CD4-positive, alpha-beta T cell treated with Interferon gamma for 1 hour (primary cell): ENCODE results near the gene PARM1.
"Not testable (repeated sequence)": the region's sequence is repeated elsewhere in the genome, so short reads cannot be mapped to it uniquely, and the experiment has no call there.

Experiments
- DNase-seq: peaks from one replicate; pipeline ENCODE4 v3.0.0-alpha.2; 2020

The PARM1 gene

DNA sequence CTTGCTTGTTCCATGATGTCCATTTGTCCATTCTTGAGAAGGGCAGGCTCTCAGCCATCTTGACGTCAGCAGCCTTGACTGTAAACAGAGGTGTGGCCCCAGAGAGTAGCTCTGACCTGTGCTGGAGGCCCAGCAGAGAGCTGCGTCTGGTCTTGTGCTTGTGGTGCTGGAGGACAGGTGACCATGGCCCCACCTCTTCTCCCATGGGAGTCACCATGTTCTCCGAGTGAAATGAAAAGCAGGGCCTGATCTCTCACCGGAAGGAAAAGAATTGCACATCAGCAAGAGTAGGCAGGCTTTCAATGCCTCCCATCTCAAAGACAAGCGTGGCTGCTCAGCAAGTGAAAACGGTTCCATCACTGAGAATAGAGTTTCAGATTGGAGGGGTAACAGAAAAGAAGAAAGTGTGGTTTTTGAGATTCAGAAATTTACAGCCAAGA lies 11.5 kb downstream of the PARM1 start:
- no peak for DNase-seq

DNA sequence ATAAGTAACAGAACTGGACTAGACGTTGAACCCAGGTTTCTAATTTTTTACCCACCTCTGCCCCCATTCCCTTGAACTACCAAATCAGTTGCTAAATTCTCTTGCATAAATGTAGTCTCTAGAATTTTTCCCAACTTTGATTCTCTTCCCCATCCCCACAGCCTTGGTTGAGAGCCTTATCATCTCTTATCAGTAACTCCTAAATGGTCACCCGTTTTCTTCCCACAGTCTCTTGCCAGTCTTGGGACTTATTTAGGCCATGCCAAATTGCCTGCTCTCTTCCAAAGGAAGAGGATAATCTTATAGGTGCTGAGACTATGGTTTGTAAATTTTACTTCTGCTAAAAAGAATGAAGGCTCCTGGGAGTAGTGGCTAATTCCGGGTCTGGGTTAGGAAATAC lies 13.3 kb downstream of the PARM1 start:
- DNase-seq = no peak

DNA sequence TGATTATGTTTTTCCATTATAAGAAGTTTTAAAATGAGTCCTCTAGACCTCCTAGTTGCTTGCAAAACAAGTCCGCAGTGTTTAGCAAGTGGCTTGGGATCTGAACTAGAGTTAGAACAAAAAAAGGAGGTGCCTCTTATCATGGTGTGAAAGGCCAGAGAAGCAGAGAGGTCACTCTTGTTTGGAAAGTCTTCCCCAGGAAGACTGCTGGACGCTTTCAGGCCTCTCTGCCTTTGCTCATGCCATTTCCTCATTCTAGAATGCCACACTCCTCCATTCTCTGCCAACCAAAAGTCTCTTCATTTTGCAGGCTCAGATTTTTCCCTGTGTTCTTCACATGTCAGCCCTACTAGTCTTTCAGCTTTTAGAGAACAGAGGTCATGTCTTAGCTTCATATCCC lies 14.9 kb downstream of the PARM1 start:
- DNase-seq = no peak

DNA sequence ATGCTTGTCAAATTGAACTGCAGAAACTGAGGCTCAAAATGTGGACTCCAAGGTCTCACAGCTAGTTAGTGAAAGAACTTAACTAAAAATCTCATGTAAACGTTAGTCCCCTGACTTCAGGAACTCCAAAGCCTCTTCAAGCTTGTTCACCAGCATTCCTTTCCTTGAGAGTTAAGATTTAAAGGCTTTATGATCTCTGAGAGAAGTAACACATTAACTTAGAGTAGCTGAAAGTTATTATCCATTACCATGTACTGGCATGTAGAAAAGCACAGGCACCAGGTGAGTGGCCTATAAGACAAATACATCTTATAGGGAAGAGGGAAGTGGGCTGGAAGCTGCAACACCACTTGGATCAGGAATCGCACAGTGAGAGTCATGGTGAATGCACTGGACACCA lies 15.3 kb downstream of the PARM1 start:
- no peak for DNase-seq

DNA sequence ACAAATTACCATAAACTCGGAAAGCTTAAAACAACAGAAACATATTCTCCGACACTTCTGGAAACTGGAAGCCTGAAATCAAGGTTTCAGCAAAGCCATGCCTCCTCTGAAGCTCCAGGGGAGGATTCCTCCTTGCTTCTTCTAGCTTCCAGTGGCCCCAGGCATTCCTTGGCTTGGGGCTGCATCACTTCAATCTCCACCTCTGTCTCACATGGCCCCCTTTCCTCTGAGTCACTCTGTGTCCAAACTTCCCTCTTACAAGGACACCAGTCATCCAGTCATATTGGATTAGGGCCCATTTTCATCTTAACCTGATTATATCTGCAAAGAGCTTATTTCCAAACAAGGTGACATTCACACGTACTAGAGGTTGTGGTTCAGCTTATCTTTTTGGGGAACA lies 17.3 kb downstream of the PARM1 start:
- DNase-seq = no peak

DNA sequence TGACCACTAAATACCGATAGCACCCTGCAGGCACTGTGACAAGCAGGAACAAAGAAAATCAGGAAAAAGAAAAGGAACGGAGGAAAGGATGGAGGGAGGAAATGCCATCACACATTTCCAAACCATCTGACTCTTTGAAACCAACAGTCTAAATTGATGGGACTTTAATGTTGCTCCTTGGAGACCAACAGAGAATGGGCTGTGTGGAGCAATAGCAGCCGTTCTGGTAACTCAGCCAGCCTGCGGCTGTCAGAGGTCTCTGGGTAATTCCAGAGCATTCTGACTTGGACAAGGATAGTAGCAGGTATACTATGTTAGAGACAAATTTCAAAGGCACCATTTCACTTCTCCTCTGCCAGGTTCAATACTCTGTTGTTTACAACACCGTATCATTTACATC lies 18.0 kb downstream of the PARM1 start:
- DNase-seq = no peak

DNA sequence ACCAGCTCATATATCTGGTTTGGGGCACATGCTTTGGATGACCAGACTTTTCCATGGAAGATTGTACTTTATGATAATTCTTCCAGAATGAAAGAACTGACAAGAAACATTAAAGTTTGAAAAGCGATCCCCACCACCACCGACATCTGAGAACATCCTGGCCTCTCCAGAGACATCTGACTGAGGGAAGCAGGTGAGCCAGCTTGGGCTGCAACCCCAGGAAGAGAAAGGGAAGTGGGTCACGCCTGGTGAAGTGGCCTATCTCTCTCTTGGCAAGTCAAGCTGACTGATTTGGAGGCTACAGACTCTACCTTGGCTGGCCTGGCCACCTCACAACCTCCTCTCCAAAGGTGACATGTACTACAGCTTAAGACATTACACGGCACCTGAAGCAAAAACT lies 20.7 kb downstream of the PARM1 start:
- no peak for DNase-seq

DNA sequence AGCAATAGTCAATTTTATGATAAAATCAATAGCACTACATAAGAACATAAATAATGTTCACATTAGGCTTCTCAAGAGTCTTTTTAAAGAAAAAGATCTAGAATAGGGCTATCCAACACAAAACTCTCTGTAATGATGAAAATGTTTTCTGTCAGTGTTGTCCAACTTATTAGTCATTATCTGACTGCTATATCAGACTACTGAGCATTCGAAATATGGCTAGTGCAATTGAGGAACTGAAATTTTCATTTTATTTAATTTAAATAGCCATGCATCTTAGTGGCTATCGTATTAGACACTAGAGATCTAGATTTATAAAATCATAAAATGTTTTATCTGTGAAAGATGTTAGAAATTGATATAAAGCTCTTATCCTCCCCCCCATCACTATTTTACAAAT lies 26.0 kb downstream of the PARM1 start:
- no peak for DNase-seq

DNA sequence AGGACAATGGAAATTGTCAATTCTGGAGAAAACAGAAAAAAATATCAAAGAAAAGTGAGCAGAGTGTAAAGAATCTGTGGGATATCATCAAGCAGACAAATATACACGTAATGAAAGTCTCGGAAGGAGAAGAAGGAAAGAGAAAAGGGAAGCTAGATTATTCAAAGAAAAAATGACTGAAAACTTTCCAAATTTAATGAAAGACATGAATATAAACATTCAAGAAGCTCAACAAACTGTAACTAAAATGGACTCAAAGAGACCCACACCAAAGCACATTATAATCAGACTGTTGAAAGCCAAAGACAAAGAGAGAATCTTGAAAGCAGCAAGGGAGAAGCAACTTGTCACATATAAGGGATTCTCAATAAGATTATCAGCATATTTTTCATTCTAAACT lies 28.3 kb downstream of the PARM1 start:
- DNase-seq = no peak

DNA sequence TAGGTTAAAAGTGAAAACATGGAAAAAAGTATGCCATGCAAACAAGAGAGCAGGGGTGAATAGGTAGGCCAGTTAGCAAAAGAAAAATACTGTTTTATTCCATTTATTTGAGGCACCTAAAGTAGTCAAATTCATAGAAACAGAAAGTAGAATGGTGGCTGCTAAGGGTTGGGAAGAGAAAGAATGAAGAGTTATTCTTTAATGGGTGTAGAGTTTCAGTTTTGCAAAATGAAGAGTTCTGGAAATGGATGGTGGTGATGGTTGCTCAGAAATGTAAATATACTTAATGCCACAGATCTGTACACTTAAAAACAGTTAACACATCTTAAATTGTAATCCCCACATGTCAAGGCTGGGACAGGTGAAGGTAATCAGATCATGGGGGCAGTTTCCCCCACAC lies 29.7 kb downstream of the PARM1 start:
- no peak for DNase-seq

DNA sequence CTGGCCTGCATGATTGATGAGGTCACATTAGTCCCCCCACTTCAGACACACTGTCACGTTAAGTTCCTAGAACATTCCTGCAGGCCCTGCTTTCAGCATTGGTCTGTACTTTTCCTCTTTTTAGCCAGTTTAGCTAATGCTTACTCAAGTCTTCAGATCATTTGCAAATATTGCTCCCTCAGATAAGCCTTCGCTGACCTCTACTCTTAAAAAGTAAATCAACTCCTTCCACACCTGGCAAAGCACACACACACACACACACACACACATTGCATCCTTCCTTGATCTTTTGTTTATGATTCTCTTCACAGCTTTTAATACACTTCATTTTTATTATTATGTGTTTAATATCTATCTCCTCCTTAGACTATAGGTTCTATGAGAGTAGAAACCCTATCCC lies 31.4 kb downstream of the PARM1 start:
- no peak for DNase-seq

DNA sequence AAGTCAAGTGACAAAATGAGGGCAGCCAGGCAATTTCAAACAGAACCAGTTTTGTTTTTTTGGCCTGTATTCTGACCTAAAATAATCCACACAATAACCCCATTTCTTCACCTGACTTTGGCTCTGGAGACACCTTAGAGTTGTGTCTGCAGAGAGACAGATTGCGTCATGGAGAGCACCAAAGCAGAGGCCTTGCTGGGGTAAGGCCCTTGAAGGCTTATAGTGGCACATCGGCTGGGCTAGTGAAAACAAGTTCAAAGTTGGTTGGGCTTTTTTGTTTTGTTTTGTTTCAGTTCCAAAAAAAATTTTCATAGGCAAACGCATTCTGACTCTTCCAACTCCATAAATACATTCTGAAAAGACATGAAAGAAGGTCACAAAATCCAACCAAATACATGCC lies 34.4 kb downstream of the PARM1 start:
- no peak for DNase-seq

DNA sequence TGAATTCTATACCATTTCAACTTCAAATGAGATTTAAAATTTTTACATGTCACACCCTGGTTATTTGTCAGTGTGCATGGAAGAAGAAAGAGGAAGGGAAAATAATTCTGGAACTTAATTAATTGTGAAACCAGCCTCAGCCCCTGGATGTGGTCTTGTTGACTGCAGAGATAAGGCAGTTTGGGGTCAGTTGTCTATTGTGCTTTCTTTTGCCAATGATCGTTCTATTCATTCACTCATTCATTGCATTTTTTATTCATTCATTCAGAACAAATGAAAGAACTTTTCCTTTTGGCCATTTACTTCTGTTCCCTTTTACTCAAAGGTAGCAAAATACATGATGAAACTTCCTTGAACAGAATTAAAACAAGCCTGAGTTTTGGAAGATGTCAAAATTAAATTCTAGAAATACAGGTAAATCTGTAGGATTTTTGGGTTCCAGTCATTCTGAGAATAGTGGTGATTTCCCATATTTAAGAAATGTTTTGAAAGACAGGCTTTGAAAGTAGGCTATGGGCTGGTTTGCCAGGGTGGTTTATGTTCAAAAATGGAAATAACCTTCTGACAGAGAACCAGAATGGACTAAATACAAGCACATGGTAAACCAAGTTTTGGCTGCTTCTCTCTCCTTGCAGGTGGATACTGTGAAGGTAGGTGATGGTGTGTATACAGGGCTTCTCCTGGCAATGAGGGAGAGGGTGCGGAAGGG lies 35.7 kb downstream of the PARM1 start:
- no peak for DNase-seq

DNA sequence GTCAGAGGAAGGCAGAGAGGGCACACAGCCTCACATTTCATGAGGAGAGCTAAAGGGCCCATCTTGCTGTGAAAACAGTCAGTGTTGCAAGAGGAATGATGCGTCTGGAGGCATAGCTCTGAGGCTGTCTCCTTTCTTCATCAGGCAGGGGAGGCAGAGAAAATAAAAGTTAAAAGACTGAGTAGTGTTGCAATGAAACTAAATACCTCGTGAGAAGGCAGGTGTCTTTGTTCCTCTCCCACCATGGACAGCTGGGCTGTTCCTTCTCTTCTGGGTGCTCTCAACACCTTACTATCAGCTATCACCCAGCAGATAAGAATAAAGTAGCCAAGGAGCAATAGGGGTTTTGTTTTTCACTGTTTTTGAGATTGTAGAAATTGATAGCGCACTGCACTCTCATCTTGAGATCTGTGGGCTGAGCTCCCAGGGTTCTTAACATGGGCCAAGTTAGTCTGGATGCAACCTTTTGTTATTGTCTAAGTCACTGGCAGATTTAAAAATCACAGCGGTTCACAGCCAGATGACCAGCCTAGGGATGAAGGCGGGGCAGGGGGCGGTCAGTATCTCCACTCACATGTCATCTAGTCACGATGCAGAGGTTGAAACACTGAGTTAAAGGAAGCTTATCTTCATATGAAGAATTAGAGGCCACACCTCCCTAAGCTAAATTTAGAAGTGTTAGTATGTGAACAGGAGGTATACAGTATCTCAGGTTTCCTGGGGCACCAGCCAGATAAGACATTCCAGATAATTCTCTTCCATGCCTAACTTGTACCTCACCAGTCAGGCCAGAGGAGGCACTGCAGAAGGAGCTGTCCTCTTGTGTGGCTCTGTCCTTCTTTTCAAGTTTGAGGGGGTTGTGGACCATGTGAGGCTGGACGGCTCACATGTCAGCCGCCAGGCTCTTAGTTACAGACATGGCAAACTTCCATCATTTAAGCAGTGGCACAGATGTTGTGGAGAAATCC lies 36.9 kb downstream of the PARM1 start:
- no peak for DNase-seq

DNA sequence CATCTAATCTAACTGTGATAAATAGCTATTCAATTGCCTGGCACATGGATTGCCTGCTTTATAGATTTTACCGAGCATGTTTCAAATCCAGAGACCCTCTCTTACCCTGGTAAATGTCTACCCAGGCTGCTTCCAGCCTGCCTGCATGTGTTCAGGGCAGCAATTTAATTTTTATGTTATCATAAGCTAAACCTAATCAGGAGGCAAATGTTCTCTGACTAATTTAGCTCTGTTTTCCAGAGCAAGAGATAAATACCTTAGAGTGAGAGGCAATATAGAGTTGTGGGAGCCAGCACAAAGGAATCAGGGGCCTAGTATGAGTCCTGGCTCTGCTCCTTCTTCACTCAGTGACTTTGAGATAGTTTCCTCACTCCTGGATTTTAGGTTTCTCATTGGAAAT lies 37.7 kb downstream of the PARM1 start:
- DNase-seq = no peak

DNA sequence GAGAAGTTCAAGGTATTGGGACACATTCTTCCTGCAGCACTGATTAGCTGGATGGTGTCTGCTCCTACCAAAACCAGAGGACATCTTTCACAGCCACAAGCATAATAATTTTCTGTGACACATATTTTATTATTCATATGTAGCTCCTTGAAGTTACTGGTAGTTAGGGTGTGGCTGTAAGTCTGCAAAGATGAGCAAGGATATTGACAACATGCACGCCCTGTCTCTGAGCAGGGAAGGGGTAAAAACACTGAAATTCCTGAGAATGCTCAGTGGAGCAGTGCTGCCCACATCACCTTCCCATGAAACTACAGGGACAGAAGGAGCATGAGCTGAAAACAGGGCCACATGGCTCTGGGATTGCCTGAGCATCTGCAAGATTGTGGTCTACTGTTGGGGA lies 38.9 kb downstream of the PARM1 start:
- no peak for DNase-seq

DNA sequence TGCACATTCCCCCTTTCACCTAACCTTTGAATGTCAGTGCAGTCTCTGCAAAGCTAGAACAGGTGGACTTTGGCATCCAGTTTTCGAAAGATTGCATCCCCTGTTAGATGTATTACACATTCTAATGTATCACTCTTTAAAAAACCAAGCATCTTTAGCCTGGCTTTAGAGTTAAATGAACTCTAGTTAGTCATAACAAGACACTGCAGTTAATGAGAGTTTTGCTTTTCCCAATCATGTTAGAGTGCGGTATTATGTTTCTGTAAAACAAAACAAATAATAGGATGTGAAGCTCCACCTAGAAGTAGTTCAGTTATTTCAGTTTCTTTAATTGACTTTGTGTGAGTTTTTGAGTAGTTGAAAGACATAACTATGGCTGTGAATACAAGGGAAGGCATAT lies 42.2 kb downstream of the PARM1 start:
- no peak for DNase-seq

DNA sequence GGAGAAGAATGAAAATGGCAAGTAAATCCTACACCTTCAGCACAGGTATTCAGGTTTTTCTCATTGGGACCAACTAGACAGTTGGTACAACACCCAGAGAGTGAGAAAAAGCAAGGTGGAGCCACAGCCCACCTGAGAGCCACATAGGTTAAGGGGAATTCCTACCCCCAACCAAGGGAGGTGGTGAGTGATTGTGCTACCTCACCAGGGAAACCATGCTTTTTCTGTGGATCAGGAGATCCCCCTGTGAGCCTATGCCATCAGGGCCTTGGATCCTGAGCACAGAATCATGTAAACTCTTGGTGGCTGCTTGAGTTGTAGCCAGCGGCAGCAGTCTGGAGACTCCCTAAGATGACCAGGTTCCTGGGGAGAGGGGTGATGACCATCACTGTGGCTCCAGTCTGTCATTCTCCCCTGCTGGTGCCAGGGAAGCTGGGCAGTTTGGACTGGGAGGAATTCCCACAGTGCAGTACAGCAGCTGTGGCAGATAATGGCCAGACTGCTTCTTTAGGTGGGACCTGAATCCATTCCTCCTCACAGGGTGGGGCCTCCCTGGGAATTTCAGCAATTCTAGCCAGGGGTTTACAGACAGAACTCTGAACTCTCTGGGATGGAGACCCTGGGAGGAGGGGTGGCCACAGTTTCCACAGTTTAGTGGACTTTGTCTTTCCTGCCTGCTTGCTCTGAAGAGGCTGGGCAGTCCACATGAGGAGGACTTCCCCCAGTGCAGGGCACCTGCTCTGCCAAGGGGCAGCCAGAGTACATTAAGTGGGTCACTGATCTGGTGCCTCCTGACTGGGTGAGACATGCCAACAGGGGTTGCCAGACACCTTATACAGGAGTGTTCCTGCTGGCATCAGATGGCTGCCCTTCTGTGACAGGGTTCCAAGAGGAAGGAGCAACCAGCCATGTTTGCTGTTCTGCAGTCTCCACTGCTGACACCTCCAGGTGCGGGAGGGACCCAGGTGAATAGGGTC lies 43.2 kb downstream of the PARM1 start:
- no peak for DNase-seq

DNA sequence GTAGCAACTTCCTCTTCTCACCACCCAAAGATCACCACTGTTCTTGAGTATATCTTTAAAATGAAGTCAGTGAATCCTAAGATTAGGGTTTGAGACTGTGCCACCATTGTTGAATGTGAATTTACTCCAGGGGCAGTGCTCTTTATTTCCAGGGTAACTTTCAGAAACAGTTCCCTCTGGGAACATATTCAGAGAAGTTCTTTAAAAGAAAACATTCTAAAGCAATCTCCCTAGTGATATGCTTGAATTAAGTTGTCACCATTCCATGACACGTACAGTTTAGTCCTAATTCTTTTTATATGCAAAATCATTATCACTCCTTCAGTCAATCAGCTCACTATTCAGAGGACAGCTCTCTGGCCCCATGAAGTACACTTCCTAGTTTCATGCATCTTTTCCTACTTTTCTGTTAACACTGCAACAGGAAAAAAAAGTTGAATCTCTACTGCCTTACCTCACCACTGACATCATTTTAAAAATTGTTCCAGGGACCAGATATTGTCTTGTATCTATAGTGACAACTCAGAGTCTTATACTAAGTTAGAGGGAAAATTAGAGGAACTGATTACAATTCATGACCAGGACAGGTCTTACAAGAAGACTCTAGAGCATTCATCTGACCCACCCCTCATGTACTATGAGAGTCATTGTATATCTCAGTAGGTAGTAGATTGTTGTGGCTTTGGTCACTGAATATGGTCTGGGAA lies 49.8 kb downstream of the PARM1 start:
- DNase-seq = no peak

DNA sequence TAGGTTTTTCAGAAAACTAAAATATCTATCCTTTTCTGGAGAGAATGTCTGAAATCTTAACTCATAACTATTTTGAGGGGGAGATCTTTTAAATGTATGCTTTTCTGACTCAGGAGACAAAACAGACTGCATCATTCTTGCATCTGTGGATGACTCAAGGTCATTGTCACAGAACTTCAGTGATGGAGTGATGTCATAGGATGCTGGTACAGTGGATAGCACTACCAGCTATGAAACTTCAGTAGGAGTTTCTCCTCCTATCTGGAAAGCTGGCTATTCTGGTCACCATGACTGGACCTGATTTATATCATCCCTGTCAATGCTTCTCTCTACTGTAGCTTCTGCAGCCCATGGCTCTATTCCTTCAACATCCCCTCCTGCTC lies 50.3 kb downstream of the PARM1 start:
- no peak for DNase-seq

DNA sequence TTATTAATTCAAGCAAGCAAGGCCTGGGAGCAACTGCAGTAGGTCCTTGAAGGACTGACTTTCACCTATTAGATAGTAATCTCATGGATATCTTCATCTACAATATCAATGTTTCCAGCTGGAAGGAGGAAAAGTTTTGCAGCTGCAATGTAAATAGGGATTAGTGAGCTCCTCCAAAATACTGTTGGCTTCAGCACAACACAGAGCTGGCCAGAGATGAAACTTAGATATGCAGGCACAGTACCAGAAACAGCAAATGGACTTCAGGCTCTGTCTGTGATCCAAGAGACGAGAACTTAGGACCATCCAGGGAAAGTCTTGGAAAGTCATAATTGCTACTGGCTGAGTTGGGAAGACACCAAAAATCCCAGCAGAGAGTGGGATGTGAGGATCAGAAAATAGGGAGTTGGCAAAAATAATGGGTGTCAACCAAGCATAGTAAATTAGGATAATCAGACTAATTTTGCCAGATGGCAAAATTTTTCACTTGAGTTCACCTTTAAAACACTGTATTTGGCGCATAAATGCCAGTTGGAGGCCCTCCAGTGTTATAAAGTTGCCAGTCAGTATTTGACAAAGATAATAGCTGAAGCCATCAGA lies 57.5 kb downstream of the PARM1 start:
- DNase-seq = no peak

DNA sequence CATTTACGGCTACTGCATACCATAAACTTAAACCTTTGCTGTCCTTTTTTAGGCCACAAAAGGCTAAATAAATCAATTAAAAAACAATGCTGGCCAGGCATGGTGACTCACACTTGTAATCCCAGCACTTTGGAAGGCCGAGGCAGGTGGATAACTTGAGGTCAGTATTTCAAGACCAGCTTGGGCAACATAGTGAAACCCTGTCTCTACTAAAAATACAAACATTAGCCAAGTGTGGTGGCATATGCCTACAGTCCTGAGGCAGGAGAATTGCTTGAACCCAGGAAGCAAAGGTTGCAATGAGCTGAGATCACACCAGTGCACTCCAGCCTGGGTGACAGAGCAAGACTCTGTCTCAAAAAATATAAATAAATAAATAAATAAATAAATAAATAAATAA lies 61.5 kb downstream of the PARM1 start:
- DNase-seq = not testable (repeated sequence)
